Adrenal gland (tissue), 12 donors: ENCODE results near the gene SMARCAD1. TPM values are rescaled to one million over a fixed set of nuclear protein-coding genes. Genes with fewer than 3 reads are reported as not detected.
A peak's percentile ranks its signal among the peaks of the same experiment; 100 is the strongest.

Experiments
- DNase-seq, 7 donors: peaks; one replicate each; pipeline ENCODE4 v3.0.0-alpha.2; 2019 to 2020
- H3K27ac ChIP-seq, 5 donors: fragments of 200-600 bp; sonication (generic) in 4 of 5; 1 replicate in 3 of 5; 2 replicates in 2 of 5; pipeline versions ENCODE4 v1.5.1 to v1.8.0; 2016 to 2020; ENCODE audit warnings: mild to moderate bottlenecking in 1 of 5
- H3K27me3 ChIP-seq: fragments of 200-600 bp; 2 replicates; pipeline ENCODE4 v1.8.0; 2021
- H3K36me3 ChIP-seq, 2 donors: fragments of 200-600 bp; replicated peaks in 1 of 2; 1 replicate in 1 of 2; 2 replicates in 1 of 2; pipeline versions ENCODE4 v1.5.1 to v1.8.0; 2018 to 2022
- H3K4me1 ChIP-seq, 2 donors: fragments of 200-600 bp; replicated peaks in 1 of 2; 1 replicate in 1 of 2; 2 replicates in 1 of 2; pipeline versions ENCODE4 v1.5.1 to v1.8.0; 2018 to 2021
- H3K4me3 ChIP-seq, 4 donors: fragments of 200-600 bp; sonication (generic) in 3 of 4; one replicate each; pipeline ENCODE4 v1.5.1; 2016 to 2018
- H3K9me3 ChIP-seq, 3 donors: fragments of 200-600 bp; sonication (generic) in 1 of 3; replicated peaks in 1 of 3; 1 replicate in 2 of 3; 2 replicates in 1 of 3; pipeline versions ENCODE4 v1.5.1 to v1.8.0; 2016 to 2021
- POLR2A ChIP-seq, 2 donors: fragments of 450-650 bp; IDR thresholded peaks; one replicate each; pipeline ENCODE4 v1.6.1; 2017; ENCODE audit warnings: antibody characterized with exemption in 2 of 2, mild to moderate bottlenecking in 2 of 2, moderate library complexity in 1 of 2
- WGBS, 4 donors: extraction: QIAGEN DNeasy Blood & Tissue Kit in 2 of 4; methylation state at CpG; one replicate each; pipeline versions ENCODE4 v1.1.5 to v1.1.7; 2013 to 2017; 5-methylcytosine and 5-hydroxymethylcytosine counted together
- intact Hi-C, 2 donors: fragments of 100-400 bp; cut with DNase I; formaldehyde crosslinking; loops; one replicate each; pipeline versions ENCODE4 v1.14.1 to v1.15.0; 2022 to 2023
- polyA plus RNA-seq, 3 donors: library from polyadenylated mRNA; stranded (reverse); fragments of 200-250 nt in 2 of 3; fragments of 350-450 nt in 1 of 3; fragmentation: Illumina TruSeq in 1 of 3; extraction: RNeasy Lipid Tissue Mini Kit (QIAGEN cat#74804) in 1 of 3; gene quantifications; one replicate each; pipeline ENCODE4 v1.2.3, GENCODE V29; 2013 to 2014
- total RNA-seq, 9 donors: library from RNA; depleted of rRNA in 4 of 9; stranded (reverse); fragments of >200 nt in 4 of 9; fragments of 120-200 nt in 1 of 9; fragmentation: NEBNext Ultra II Directional in 1 of 9; extraction: Animal tissue kit (Norgen Biotek cat#: 25700) in 1 of 9; gene quantifications; one replicate each; pipeline versions ENCODE4 v1.1.0 to v1.2.4, GENCODE V29; 2013 to 2023
- TF ChIP-seq, protein P1 (sequence below), 6 experiments: fragments of 450-650 bp in 4 of 6; fragments of 200-600 bp in 2 of 6; sonication (generic) in 1 of 6; IDR thresholded peaks; 1 replicate in 5 of 6; 2 replicates in 1 of 6; pipeline versions ENCODE4 v1.5.1 to v1.8.0; 2016 to 2021; ENCODE audit warnings: antibody characterized with exemption in 6 of 6, mild to moderate bottlenecking in 2 of 6, moderate library complexity in 1 of 6
- donor health status: healthy with polysubstance abuse.
- donor health status: Bipolar disorder and iron deficiency.
- donor health status: DM: yes; HTN: yes; CAD: no.
- donor health status: DM: no; HTN: no; CAD: no.
- donor health status: DM: no; HTN: no; CAD: no.
- donor health status: DM: yes; HTN: yes; CAD: no.

SMARCAD1 gene
- total and polyA plus RNA-seq, 12 donors = 9.0 to 51.9 (median 22.2) TPM

DNA sequence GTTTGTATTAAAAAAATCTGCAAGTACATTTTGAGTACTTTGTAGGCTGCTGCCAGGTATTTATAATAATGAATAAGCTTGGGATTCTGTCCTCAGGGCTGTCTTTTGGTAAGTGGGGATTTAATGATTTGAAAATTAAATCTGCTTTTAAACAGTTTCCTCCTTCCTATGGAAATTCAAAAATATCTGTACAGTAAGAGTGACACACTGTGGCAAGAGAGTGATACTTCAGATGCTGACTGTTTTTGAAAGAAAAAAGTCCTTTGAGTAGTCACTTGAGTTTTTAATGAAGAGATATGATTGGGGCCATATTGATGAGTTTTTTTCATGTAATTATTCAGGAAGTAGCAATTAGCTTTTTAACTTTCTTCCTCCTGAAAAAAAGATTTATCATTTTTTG is 49.2 kb downstream of the SMARCAD1 start:
- Histone ChIP-seq H3K36me3 (peaks cover 0 to 13% of the 10 kb centered on the region in 2 donors), H3K27me3 (no peaks in the 10 kb centered on the region), H3K4me1 (no peaks in the 10 kb centered on the region), H3K4me3 (no peak overlapping the region), H3K9me3 (no peaks in the 10 kb centered on the region), H3K27ac (no peak overlapping the region)
- no peak for DNase-seq
- intact Hi-C loops = no loop called here
- TF ChIP-seq, protein P1, sequence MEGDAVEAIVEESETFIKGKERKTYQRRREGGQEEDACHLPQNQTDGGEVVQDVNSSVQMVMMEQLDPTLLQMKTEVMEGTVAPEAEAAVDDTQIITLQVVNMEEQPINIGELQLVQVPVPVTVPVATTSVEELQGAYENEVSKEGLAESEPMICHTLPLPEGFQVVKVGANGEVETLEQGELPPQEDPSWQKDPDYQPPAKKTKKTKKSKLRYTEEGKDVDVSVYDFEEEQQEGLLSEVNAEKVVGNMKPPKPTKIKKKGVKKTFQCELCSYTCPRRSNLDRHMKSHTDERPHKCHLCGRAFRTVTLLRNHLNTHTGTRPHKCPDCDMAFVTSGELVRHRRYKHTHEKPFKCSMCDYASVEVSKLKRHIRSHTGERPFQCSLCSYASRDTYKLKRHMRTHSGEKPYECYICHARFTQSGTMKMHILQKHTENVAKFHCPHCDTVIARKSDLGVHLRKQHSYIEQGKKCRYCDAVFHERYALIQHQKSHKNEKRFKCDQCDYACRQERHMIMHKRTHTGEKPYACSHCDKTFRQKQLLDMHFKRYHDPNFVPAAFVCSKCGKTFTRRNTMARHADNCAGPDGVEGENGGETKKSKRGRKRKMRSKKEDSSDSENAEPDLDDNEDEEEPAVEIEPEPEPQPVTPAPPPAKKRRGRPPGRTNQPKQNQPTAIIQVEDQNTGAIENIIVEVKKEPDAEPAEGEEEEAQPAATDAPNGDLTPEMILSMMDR (IDR thresholded peaks at IDR 0.05) = peak in 1 of 6 experiments; percentile 30
- no peak for TF ChIP-seq POLR2A (IDR thresholded peaks at IDR 0.05)

DNA sequence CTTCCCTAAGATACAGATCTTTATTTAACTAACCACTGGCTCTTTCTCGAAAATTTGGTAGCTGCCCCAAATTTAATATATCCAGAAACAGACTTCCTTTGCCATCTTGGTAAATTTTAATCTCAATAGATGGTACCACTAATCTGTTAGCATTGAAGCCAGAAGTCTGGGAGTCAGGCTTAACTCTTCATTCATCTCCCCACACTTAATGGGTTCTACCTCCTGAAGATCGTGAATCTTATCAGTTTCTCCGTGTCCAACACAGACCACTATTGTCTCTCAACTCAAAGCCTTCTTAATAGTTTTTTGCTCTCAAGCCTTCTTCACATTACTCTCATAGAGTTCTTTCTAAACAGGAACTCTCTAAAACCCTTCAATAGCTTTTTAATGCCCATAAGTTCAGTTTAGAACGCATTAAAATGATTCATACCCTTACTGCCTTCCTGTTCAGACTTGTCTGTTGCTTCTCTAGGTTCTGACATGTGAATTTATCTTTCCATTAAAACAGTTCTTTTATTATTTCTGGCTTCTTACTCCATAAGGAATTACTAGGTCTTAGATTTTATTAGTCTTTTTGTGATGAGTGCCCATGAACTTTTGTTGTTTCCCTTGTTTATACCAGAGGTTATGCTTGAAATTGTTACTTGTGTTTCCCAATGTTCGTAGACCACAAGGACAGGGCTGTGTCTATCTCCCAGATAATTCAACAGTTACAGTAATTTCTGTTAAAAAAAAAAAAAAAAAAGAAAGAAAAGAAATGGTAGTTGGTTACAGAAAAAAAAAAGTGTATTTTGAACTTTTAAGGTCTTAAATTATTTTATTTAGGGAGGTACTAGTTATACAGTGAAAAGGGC is 54.7 kb downstream of the SMARCAD1 start:
- 73 to 81% (median 78%) methylated on average over 5 of the region's 5 CpGs for WGBS, 4 donors
- H3K36me3 ChIP-seq = no peaks in the 10 kb centered on the region
- no peaks in the 10 kb centered on the region for H3K4me1 ChIP-seq
- no peak for DNase-seq
- no peak for TF ChIP-seq POLR2A (IDR thresholded peaks at IDR 0.05)
- TF ChIP-seq, protein P1 (IDR thresholded peaks at IDR 0.05) = no peak
- intact Hi-C loops = no loop called here
- no peak overlapping the region for H3K4me3 ChIP-seq
- no peaks in the 10 kb centered on the region for H3K27me3 ChIP-seq
- H3K27ac ChIP-seq = no peak overlapping the region
- no peaks in the 10 kb centered on the region for H3K9me3 ChIP-seq

DNA sequence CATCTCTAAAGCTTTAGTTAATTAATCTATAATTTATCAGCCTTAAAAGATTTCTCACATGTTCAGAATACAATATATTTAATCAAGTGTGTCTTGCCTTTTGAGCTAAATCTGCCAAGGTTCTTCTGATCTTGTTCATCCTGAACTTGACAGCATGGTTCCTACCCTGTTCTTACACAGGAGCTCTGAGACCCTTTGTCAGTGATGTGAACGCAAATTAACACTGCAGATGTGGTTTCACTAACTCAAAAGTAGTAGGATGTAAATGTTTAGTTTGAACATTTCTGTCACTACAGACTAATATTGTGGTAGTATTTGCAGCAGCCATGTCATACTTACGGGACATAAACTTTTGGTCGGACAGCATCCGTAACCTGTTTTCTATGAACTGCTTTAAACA is 59.4 kb downstream of the SMARCAD1 start:
- DNase-seq = no peak
- WGBS, 4 donors = 95 to 98% (median 98%) methylated on average over 4 of the region's 4 CpGs
- Histone ChIP-seq H3K9me3 (no peaks in the 10 kb centered on the region), H3K4me3 (no peak overlapping the region), H3K4me1 (no peaks in the 10 kb centered on the region), H3K36me3 (peaks cover 0 to 7% of the 10 kb centered on the region in 2 donors), H3K27me3 (no peaks in the 10 kb centered on the region), H3K27ac (no peak overlapping the region)
- intact Hi-C loops = no loop called here
- TF ChIP-seq, protein P1 (IDR thresholded peaks at IDR 0.05) = no peak
- no peak for TF ChIP-seq POLR2A (IDR thresholded peaks at IDR 0.05)

DNA sequence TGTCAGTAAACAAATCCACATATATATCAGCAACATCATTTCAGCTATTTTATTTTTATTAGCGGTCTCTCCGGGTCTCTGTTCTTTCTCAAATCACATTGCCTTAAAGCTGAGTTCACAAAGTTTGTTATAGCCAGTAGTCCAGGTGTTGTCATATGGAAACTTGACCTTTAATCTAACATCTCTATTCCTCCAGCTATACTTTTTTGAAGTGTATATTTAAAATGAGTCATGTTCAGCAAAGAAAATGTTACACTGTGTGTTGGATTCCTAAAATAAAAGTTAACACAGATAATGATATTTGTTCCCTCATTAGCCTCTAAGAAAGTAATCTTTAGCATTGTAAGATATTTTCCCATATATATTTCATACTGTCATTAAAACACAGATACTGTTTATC is 63.6 kb downstream of the SMARCAD1 start:
- Histone ChIP-seq H3K9me3 (no peaks in the 10 kb centered on the region), H3K4me3 (no peak overlapping the region), H3K36me3 (peaks cover 0 to 18% of the 10 kb centered on the region in 2 donors), H3K4me1 (no peaks in the 10 kb centered on the region), H3K27me3 (no peaks in the 10 kb centered on the region), H3K27ac (no peak overlapping the region)
- DNase-seq = no peak
- TF ChIP-seq POLR2A (IDR thresholded peaks at IDR 0.05) = no peak
- TF ChIP-seq, protein P1 (IDR thresholded peaks at IDR 0.05) = no peak
- WGBS, 4 donors = 48 to 92% (median 73%) methylated on average over 2 of the region's 2 CpGs
- intact Hi-C loops = no loop called here
